HG02678 (cell line): ENCODE data around the gene SEMA4C.
A peak's percentile ranks its signal among the peaks of the same experiment; 100 is the strongest.

Source experiments
- ATAC-seq: cut with Tn5 transposase; IDR thresholded peaks from one replicate; pipeline ENCODE4 v1.9.1; 2021; ENCODE audit warnings: mild to moderate bottlenecking, moderate library complexity; ENCODE audit not compliant: unreplicated experiment

SEMA4C gene

GRCh38 chr2:96881349-96882195 lies 11.7 kb upstream of the SEMA4C start:
- no peak for ATAC-seq

- ATAC-seq = no peak
Measured at GRCh38 chr2:96880891-96881273, 11.0 kb upstream of the SEMA4C start.

GRCh38 chr2:96879545-96880040 lies 9.7 kb upstream of the SEMA4C start:
- no peak for ATAC-seq

GRCh38 chr2:96878796-96879544 lies 9.1 kb upstream of the SEMA4C start:
- ATAC-seq = no peak

- no peak for ATAC-seq
Measured at GRCh38 chr2:96878171-96878570, 8.3 kb upstream of the SEMA4C start.

GRCh38 chr2:96877631-96878092 lies 7.8 kb upstream of the SEMA4C start:
- ATAC-seq = no peak

- ATAC-seq = no peak
Measured at GRCh38 chr2:96877042-96877451, 7.2 kb upstream of the SEMA4C start.

- ATAC-seq = no peak
Measured at GRCh38 chr2:96876269-96877041, 6.6 kb upstream of the SEMA4C start.

GRCh38 chr2:96875498-96876268 lies 5.8 kb upstream of the SEMA4C start:
- no peak for ATAC-seq

- peak; percentile 46 for ATAC-seq
Measured at GRCh38 chr2:96874198-96874831, 4.4 kb upstream of the SEMA4C start.

GRCh38 chr2:96873651-96874096 lies 3.8 kb upstream of the SEMA4C start:
- no peak for ATAC-seq

- ATAC-seq = no peak
Measured at GRCh38 chr2:96872591-96873349, 2.9 kb upstream of the SEMA4C start.

- no peak for ATAC-seq
Measured at GRCh38 chr2:96870626-96871255, 861 bp upstream of the SEMA4C start.

GRCh38 chr2:96869281-96869821 lies 529 bp downstream of the SEMA4C start:
- ATAC-seq = peak; percentile 4

GRCh38 chr2:96868555-96869280 lies 1.2 kb downstream of the SEMA4C start:
- peak; percentile 53 for ATAC-seq

- peak; percentile 21 for ATAC-seq
Measured at GRCh38 chr2:96867756-96868554, 1.9 kb downstream of the SEMA4C start.
